Measurements from ENCODE around the gene INPP5A. TPM values are rescaled to one million over a fixed set of nuclear protein-coding genes. Genes with fewer than 3 reads are reported as not detected.

The INPP5A gene
- total RNA-seq, 1 donor = 15.9 TPM

GRCh38 chr10:132639470-132639869 lies 101.9 kb downstream of the INPP5A start:
- no peak for DNase-seq (ENCODE audit: low read depth in 2 of 3, low spot score in 2 of 3)

GRCh38 chr10:132640326-132641125 lies 102.9 kb downstream of the INPP5A start:
- DNase-seq (ENCODE audit: low read depth in 2 of 3, low spot score in 2 of 3) = no peak

- no peak for DNase-seq (ENCODE audit: low read depth in 2 of 3, low spot score in 2 of 3)
Observed at GRCh38 chr10:132641401-132641800, 103.8 kb downstream of the INPP5A start.

GRCh38 chr10:132641966-132642731 lies 104.6 kb downstream of the INPP5A start:
- DNase-seq (ENCODE audit: low read depth in 2 of 3, low spot score in 2 of 3) = no peak

DNA sequence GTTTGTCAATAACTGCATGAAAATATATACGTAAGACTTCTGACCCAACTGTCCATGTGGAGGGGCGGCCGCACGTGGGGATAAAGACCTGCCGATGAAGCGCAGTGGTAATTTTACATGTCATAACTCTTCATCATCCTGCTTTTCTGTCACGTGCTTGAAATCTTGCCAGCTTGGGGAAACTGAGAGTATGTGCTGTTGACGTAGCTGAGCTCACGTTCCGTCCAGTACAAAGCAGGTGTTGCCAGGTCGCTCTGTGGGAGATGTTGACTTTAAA lies 105.1 kb downstream of the INPP5A start:
- no peak for DNase-seq (ENCODE audit: low read depth in 2 of 3, low spot score in 2 of 3)

DNA sequence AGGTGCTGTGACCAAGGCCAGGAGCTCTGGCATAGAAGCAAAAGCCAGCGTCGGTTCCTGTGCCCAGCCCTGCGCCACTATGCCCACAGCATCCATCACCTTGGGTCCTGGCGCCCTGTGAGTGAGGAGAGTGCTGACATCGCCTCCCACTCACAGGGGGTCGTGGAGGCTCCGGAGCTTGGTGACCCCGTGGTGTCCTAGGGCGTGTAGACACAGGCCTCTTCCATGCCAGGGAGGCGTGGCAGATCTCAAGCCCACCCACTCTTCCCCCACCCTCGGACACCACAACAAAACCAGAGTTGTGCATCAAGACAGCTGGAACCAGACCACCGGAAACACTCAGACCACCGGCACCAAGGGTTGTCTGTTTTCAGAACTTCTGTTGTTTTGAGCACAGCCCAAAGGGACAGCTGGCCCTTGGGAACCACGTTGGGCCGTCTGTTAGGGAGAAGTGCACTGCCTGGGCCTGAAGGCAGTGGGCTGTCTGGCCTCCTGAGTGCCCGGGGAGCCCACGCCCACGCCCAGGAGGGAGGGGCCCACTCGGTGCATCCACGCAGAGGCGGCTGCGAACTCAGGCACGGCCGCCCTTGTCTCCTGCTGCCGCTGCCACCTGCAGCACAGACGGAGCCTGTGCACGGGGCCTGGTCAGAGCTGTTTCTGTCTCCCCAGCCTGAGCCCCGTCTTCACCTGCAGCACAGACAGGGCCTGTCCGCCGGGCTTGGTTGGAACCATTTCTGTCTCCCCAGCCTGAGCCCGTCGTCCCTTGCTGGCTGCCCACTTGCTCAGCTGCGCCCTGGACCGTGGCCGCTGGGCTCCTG lies 106.3 kb downstream of the INPP5A start:
- no peak for DNase-seq (ENCODE audit: low read depth in 2 of 3, low spot score in 2 of 3)

DNA sequence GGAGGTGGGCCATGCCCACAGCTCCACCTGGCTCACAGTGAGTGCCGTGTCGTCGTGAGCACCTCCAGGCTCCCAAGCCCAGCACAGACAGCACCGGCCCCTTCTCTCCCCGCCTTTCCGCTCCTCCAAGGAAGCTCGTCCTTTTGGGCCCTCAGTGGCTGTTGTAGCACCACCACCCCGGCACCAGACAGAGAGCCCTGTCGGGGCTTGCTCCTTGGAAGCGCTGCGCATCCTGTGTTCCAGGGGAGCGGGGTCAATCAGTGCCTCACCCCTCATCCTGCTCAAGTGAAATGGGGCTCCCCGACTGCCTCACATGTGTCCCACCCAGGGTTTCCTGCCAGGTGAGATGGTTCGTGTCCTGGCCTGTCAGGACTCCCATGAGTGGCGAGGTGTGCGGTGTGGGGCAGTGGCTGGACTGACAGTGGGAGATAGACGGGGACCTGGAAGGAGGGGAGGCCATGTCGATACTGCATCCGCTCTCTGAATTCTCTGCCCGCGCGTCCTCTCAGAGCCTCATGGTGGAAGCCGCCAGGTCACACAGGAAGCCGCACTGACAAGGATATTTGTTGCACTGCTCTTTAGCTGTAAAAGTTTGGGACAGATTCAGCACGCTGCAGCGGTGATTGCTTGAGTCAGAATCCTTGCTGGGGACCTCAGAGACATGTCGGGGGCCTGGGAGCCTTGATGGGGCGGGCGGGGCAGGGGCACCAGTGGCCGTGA lies 107.1 kb downstream of the INPP5A start:
- DNase-seq (ENCODE audit: low read depth in 2 of 3, low spot score in 2 of 3) = no peak

GRCh38 chr10:132645247-132645530 lies 107.6 kb downstream of the INPP5A start:
- no peak for DNase-seq (ENCODE audit: low read depth in 2 of 3, low spot score in 2 of 3)

DNA sequence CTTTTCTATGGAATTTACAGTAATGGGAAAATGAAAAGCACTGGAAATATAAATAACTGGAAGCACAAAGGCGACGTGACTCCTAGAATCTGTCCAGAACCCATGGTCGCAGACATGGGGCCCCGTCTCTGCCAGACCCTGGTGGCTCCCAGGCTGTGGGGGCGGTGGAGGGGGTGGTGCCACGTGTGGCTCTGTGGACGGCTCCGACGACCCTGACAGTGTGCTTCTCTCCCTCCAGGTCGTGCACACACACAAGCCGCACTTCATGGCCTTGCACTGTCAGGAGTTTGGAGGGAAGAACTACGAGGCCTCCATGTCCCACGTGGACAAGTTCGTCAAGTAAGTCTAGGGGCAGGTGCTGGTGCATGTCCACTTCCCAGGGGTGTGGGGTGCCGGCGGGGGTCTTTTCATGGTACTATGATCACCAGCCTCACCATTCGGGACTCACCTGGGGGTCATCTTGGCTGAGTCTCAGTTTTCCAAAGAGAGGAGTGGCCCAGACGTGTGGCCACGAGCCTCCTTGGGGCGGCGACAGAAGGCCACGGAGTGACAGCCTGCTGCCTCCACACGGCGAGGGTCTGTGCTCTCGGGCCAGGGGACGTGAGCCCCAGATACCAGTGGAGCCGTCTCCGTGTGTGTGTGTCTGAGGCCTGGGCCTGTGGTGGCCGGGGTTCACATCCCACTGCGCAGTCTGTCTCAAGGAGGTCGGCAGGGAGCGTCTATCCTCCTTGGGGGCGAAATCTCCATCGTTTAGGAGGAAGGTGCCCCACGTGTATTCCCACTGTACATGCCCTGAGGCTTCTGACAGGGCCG lies 108.2 kb downstream of the INPP5A start:
- DNase-seq (ENCODE audit: low read depth in 2 of 3, low spot score in 2 of 3) = no peak

GRCh38 chr10:132646443-132647097 lies 109.0 kb downstream of the INPP5A start:
- no peak for DNase-seq (ENCODE audit: low read depth in 2 of 3, low spot score in 2 of 3)

- DNase-seq (ENCODE audit: low read depth in 2 of 3, low spot score in 2 of 3) = no peak
Observed at GRCh38 chr10:132647424-132647823, 109.8 kb downstream of the INPP5A start.

DNA sequence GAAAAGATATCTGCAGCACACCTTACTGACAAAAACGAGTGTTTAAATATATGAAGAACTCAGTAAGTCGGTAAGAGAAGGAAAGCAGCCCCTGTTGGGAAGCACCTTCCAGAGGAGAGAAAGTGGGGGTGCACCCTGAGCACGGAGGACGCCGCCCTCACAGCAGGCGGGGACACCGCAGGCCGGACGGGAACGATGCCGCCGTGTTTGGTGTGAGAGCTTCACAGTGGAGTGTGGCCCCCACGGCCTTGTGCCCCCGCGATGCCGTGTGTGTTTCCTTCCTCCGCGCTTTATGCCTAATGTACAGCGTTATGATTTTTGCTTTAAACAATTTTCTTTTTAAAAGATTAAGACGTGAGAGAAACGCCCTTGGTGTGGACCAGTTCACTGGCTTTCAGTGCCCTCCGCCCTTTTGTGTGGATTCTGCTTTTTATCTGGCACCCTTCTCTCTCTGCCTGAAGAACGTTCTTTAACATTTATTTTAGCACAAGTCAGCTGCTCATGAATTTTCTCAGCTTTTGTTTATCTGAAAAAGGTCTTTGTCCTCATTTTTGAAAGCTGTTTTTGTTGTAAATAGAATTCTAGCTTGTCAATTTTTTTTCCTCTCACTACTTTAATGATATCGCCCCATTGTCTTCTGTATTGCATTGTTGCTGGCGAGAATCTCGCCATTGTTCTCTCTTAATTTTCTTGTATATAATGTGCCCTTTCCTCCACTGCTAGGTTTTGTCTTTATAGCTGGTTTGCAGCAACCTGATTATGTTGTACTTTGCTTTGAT lies 110.7 kb downstream of the INPP5A start:
- no peak for DNase-seq (ENCODE audit: low read depth in 2 of 3, low spot score in 2 of 3)

- no peak for DNase-seq (ENCODE audit: low read depth in 2 of 3, low spot score in 2 of 3)
Observed at GRCh38 chr10:132648851-132649528, 111.4 kb downstream of the INPP5A start.

DNA sequence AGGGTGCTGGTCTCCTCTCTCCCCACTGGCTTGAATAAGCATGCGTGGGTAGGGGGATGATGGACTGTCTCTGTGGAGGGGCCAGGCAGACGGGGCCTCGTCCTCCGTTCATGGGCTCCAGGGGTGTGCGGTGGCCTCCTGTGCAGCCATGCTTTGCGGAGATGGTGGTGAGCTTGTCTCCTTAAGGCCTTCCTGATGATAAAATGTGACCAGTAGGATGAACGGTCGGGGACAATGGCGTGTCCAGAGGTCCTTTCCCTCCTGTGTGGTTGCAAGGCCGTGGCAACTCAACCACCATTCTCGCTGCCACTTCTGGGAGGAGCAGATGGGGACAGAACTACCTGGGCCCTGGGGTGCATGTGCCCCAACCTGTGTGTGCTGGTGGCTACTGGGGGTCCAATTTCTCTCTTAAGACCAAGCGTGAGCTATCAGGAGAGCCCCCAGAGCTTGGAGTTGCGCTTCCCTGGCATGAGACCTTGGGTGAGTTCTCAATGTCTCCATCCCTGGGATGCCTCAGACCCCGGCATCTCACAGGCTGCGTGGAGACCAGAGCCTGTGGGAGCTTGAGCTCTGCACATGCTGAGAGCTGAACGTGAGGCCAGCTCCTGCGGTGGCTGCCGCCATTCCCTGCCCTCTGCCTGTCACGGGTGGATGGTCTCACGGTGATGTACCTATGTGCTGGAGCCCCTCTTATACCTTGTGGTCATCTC lies 112.2 kb downstream of the INPP5A start:
- DNase-seq (ENCODE audit: low read depth in 2 of 3, low spot score in 2 of 3) = no peak

- no peak for DNase-seq (ENCODE audit: low read depth in 2 of 3, low spot score in 2 of 3)
Observed at GRCh38 chr10:132650611-132651250, 113.1 kb downstream of the INPP5A start.

DNA sequence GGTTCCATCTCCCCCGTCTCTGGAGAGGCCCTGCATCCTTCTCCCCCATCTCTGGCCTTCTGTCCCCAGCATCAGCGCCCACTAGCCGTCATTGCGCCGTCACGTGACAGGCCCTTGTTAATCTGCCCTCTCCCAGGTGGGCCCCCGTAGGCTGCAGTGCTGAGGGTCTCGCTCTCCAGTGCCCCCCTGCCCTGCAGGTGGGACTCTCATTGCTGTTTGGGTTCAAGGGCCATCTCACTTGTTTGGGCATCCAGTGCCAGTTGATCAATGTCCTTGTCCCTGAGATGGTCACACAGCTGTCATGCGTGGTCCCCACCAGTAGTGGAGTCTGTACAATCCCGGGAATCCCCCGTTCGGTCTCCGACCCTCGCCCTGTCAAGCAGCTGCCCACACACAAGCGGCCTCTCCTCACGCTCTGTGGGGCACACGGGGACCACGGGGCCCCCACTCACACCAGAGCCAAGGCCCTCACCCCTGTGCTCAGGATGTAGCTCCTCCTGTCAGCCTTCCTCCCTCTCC lies 114.0 kb downstream of the INPP5A start:
- no peak for DNase-seq (ENCODE audit: low read depth in 2 of 3, low spot score in 2 of 3)

GRCh38 chr10:132652446-132652845 lies 114.9 kb downstream of the INPP5A start:
- no peak for DNase-seq (ENCODE audit: low read depth in 2 of 3, low spot score in 2 of 3)
